LNCaP clone FGC (cell line): Measurements from ENCODE around the gene BABAM2.

Source experiments
- DNase-seq: peaks from one replicate; pipeline ENCODE4 v3.0.0-alpha.2; 2011; ENCODE audit warnings: low read depth
- H3K4me3 ChIP-seq: 2 replicates; pipeline ENCODE4 v1.5.1; 2011; ENCODE audit warnings: mild to moderate bottlenecking, low read depth, low read length, control low read depth
- CTCF ChIP-seq: IDR thresholded peaks from 2 replicates; pipeline ENCODE4 v1.5.1; 2012; ENCODE audit warnings: mild to moderate bottlenecking; ENCODE audit not compliant: control insufficient read depth, insufficient read depth; ENCODE audit errors: extremely low read depth

BABAM2 gene

GRCh38 chr2:28173377-28173776 lies 282.8 kb downstream of the BABAM2 start:
- no peak for TF ChIP-seq CTCF
- DNase-seq: no peak
- H3K4me3 ChIP-seq: no peak overlapping the region

- no peak for TF ChIP-seq CTCF
- no peak overlapping the region for H3K4me3 ChIP-seq
- DNase-seq: no peak
These were observed 283.7 kb downstream of the BABAM2 start for GRCh38 chr2:28174211-28174610.

- H3K4me3 ChIP-seq: no peak overlapping the region
- no peak for DNase-seq
- TF ChIP-seq CTCF: no peak
These were observed 284.5 kb downstream of the BABAM2 start for GRCh38 chr2:28175028-28175427.

GRCh38 chr2:28178946-28179345 lies 288.4 kb downstream of the BABAM2 start:
- no peak for DNase-seq
- H3K4me3 ChIP-seq: no peak overlapping the region
- TF ChIP-seq CTCF: no peak

GRCh38 chr2:28181801-28182200 lies 291.3 kb downstream of the BABAM2 start:
- DNase-seq: no peak
- H3K4me3 ChIP-seq: no peak overlapping the region
- TF ChIP-seq CTCF: no peak

- no peak overlapping the region for H3K4me3 ChIP-seq
- DNase-seq: no peak
- no peak for TF ChIP-seq CTCF
These were observed 291.8 kb downstream of the BABAM2 start for GRCh38 chr2:28182348-28182747.

GRCh38 chr2:28185153-28185552 lies 294.6 kb downstream of the BABAM2 start:
- no peak for TF ChIP-seq CTCF
- H3K4me3 ChIP-seq: no peak overlapping the region
- DNase-seq: no peak
